K562 (cell line): ENCODE measurements around the gene GIT2. TPM values are rescaled to one million over a fixed set of nuclear protein-coding genes. Genes with fewer than 3 reads are reported as not detected.
A peak's percentile ranks its signal among the peaks of the same experiment; 100 is the strongest.

Experiments used
- CC2D1A ChIP-seq: fragments of 450-650 bp; IDR thresholded peaks from 2 replicates; pipeline ENCODE4 v1.6.1; 2017; ENCODE audit warnings: mild to moderate bottlenecking
- HDGF ChIP-seq: fragments of 450-650 bp; IDR thresholded peaks from 2 replicates; pipeline ENCODE4 v1.6.1; 2016
- NFXL1 ChIP-seq: fragments of 450-650 bp; formaldehyde crosslinking; IDR thresholded peaks from 2 replicates; pipeline ENCODE4 v1.4.0; 2021; ENCODE audit warnings: mild to moderate bottlenecking
- POU5F1 ChIP-seq: fragments of 150-350 bp; IDR thresholded peaks from 2 replicates; pipeline ENCODE4 v1.6.1; 2014; ENCODE audit warnings: borderline replicate concordance, low read length, low read depth, mild to moderate bottlenecking; ENCODE audit not compliant: partially characterized antibody
- SIX5 ChIP-seq, 2 experiments: IDR thresholded peaks; 2 replicates each; pipeline ENCODE4 v1.6.1; 2011; ENCODE audit warnings: low read length in 2 of 2, borderline replicate concordance in 1 of 2, low read depth in 1 of 2, mild to moderate bottlenecking in 1 of 2, moderate library complexity in 1 of 2; ENCODE audit not compliant: insufficient read depth in 1 of 2
- SMAD1 ChIP-seq: fragments of 150-350 bp; IDR thresholded peaks from 2 replicates; pipeline ENCODE4 v1.6.1; 2014; ENCODE audit warnings: low read length, low read depth; ENCODE audit not compliant: partially characterized antibody
- TRIM28 ChIP-seq: fragments of 450-650 bp; IDR thresholded peaks from 2 replicates; pipeline ENCODE4 v1.6.1; 2017
- WHSC1 ChIP-seq: IDR thresholded peaks from one replicate; pipeline ENCODE4 v1.6.1; 2012; ENCODE audit warnings: low read length, control low read depth, inconsistent platforms
- ZFP1 ChIP-seq: fragments of 450-650 bp; formaldehyde crosslinking; IDR thresholded peaks from 2 replicates; pipeline ENCODE4 v1.4.0; 2020; ENCODE audit warnings: mild to moderate bottlenecking, mixed read lengths
- ZNF217 ChIP-seq: sonication (generic); formaldehyde crosslinking; IDR thresholded peaks from 2 replicates; pipeline ENCODE4 v1.8.0; 2022; ENCODE audit warnings: mild to moderate bottlenecking, missing genetic modification reagents
- ZNF318 ChIP-seq, 2 experiments: fragments of 450-650 bp; IDR thresholded peaks; 2 replicates each; pipeline ENCODE4 v1.6.1; 2016; ENCODE audit warnings: mild to moderate bottlenecking in 2 of 2, borderline replicate concordance in 1 of 2, low read depth in 1 of 2, moderate library complexity in 1 of 2
- ZNF57 ChIP-seq: fragments of 450-650 bp; formaldehyde crosslinking; IDR thresholded peaks from 2 replicates; pipeline ENCODE4 v1.4.0; 2020; ENCODE audit warnings: mild to moderate bottlenecking, moderate library complexity
- polyA plus RNA-seq, 8 experiments: library from polyadenylated mRNA; depleted of rRNA in 4 of 8; stranded (reverse) in 5 of 8; unstranded in 3 of 8; fragments of >200 nt; fragmentation: Nextera tagmentation in 2 of 8; fragmentation: Illumina TruSeq in 1 of 8; extraction: Ambion mirVana in 2 of 8; extraction: Trizol in 1 of 8; gene quantifications; 2 replicates each; pipeline versions ENCODE4 v1.2.1 to v1.2.3, GENCODE V29; 2011 to 2014; ENCODE audit warnings: inconsistent platforms in 1 of 8, missing spikeins in 1 of 8
- total RNA-seq, 7 experiments: library from RNA; depleted of rRNA in 6 of 7; stranded (reverse); fragments of >200 nt in 6 of 7; fragmentation: Illumina TruSeq in 2 of 7; extraction: Trizol in 2 of 7; gene quantifications; 2 replicates each; pipeline versions ENCODE4 v1.2.1 to v1.2.3, GENCODE V29; 2011 to 2021; ENCODE audit warnings: low replicate concordance in 1 of 7
- TF ChIP-seq, protein P1 (sequence below), 2 experiments: fragments of 200-800 bp in 1 of 2; sonication (Bioruptor generic) in 1 of 2; sonication (generic) in 1 of 2; formaldehyde crosslinking in 1 of 2; IDR thresholded peaks in 1 of 2; conservative IDR thresholded peaks in 1 of 2; 2 replicates each; pipeline versions ENCODE4 v1.5.0 to v1.6.1; 2016 to 2020; ENCODE audit warnings: missing compliant biosample characterization in 1 of 2, missing genetic modification characterization in 1 of 2, missing genetic modification reagents in 1 of 2
- TF ChIP-seq, protein P2 (sequence below): fragments of 200-400 bp; formaldehyde crosslinking; IDR thresholded peaks from 2 replicates; pipeline ENCODE4 v1.6.1; 2017; ENCODE audit warnings: mild to moderate bottlenecking, low read depth, low read length, moderate library complexity

The GIT2 gene
- total and polyA plus RNA-seq, 9 of the 15 experiments (the other 6 are each of a cell fraction or from before 2014, with no cell fraction given), result 4.0 to 30.4 (median 23.5) TPM

- TF ChIP-seq POU5F1 (no peak), SMAD1 (no peak), CC2D1A (no peak), WHSC1 (no peak), NFXL1 (CRISPR knock-in tag) (no peak), ZFP1 (no peak), SIX5 (IDR thresholded peaks at IDR 0.05; ENCODE audit: borderline replicate concordance in 1 of 2, insufficient read depth in 1 of 2, low read depth in 1 of 2, low read length in 2 of 2) (peak; percentile 75 to 83), ZNF318 (IDR thresholded peaks at IDR 0.05; ENCODE audit: borderline replicate concordance in 1 of 2, low read depth in 1 of 2) (no peak), ZNF217 (CRISPR knock-in tag) (no peak), HDGF (no peak), ZNF57 (CRISPR knock-in tag) (no peak), TRIM28 (no peak; the same call in 1 of the 2 replicates)
- TF ChIP-seq, protein P1, sequence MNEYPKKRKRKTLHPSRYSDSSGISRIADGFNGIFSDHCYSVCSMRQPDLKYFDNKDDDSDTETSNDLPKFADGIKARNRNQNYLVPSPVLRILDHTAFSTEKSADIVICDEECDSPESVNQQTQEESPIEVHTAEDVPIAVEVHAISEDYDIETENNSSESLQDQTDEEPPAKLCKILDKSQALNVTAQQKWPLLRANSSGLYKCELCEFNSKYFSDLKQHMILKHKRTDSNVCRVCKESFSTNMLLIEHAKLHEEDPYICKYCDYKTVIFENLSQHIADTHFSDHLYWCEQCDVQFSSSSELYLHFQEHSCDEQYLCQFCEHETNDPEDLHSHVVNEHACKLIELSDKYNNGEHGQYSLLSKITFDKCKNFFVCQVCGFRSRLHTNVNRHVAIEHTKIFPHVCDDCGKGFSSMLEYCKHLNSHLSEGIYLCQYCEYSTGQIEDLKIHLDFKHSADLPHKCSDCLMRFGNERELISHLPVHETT (CRISPR knock-in tag; conservative IDR thresholded peaks at IDR 0.05 in 1 of 2, IDR thresholded peaks at IDR 0.05 in 1 of 2), result peak in 1 of 2 experiments; percentile 81; a peak in 2 of 4 replicates
- TF ChIP-seq, protein P2, sequence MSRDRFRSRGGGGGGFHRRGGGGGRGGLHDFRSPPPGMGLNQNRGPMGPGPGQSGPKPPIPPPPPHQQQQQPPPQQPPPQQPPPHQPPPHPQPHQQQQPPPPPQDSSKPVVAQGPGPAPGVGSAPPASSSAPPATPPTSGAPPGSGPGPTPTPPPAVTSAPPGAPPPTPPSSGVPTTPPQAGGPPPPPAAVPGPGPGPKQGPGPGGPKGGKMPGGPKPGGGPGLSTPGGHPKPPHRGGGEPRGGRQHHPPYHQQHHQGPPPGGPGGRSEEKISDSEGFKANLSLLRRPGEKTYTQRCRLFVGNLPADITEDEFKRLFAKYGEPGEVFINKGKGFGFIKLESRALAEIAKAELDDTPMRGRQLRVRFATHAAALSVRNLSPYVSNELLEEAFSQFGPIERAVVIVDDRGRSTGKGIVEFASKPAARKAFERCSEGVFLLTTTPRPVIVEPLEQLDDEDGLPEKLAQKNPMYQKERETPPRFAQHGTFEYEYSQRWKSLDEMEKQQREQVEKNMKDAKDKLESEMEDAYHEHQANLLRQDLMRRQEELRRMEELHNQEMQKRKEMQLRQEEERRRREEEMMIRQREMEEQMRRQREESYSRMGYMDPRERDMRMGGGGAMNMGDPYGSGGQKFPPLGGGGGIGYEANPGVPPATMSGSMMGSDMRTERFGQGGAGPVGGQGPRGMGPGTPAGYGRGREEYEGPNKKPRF, result no peak
Measured at GRCh38 chr12:109998904-109999648, 2.9 kb upstream of the GIT2 start, which contains the start of gene ANKRD13A (continued).
